T-helper 2 cell treated with Interferon-gamma antibody and Interleukin-4, amounts not matched to agents 5 μg/mL and 100 μg/mL, for 36 hours (primary cell): ENCODE measurements around the gene SCO2.
A peak's percentile ranks its signal among the peaks of the same experiment; 100 is the strongest.
"Not testable (repeated sequence)": the region's sequence is repeated elsewhere in the genome, so short reads cannot be mapped to it uniquely, and the experiment has no call there.

Experiments
- DNase-seq: peaks from one replicate; pipeline ENCODE4 v3.0.0; 2021; ENCODE audit warnings: low spot score
- H3K27ac Mint-ChIP-seq: one replicate; pipeline ENCODE4 v1.8.0; 2021; ENCODE audit warnings: mild to moderate bottlenecking, mixed read lengths
- H3K27me3 Mint-ChIP-seq: one replicate; pipeline ENCODE4 v1.8.0; 2021; ENCODE audit warnings: low read depth, mixed read lengths
- H3K36me3 Mint-ChIP-seq: one replicate; pipeline ENCODE4 v1.8.0; 2021; ENCODE audit warnings: low read depth, mixed read lengths
- H3K4me1 Mint-ChIP-seq: one replicate; pipeline ENCODE4 v1.8.0; 2021; ENCODE audit warnings: low read depth, mixed read lengths
- H3K4me3 Mint-ChIP-seq: one replicate; pipeline ENCODE4 v1.8.0; 2022; ENCODE audit warnings: mild to moderate bottlenecking, moderate library complexity, mixed read lengths
- H3K9me3 Mint-ChIP-seq: one replicate; pipeline ENCODE4 v1.8.0; 2021; ENCODE audit warnings: mixed read lengths

SCO2 gene

DNA sequence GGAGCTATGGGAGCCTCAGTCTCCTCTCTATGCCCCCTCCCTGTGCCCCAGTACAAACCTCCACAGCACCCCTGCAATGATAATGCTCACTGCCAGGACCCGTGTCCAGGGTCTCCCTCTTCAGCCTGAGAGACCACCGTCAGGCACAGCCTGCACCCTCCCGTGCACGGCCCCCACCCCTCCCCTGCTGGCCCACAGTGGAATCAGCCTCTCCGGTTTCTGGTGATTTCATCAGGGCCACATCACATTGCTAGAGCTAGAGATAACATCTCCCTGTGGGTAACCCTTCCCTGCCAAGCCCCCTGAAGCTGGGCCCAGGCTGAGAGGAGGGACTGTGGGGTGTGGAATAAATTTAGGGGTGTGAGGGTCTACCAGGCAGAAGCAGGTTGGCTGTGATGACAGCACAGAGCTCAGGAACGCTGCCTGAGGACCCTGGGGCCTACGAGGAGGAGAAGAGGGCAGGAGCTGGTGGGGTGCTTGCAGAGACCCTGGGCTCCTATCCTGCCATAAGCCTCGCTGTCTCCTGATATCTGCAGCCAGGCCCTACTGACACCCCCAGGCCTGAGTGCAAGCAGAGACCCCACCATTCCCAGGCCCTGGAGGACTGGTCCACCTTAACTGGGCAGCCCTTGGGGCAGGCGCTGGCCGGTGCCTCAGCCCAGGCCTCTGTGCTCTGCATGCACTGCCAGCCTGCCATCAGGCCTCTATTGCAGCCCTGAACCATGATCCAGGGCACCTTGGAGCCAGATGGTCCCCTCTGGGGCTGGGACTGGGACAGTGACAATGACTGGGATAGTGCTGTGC, 20.3 kb upstream of the SCO2 start, which contains the start of gene KLHDC7B:
Gene KLHDC7B (plus strand): TSS at position 378 of the 804 bp plus-strand sequence. CDS start 345 bp downstream, at position 723.
- H3K27ac Mint-ChIP-seq = peak within 1 kb of the TSS; percentile 84
- H3K4me3 Mint-ChIP-seq = peak within 1 kb of the TSS; percentile 67
- H3K36me3 Mint-ChIP-seq = no peaks in the 10 kb centered on the region
- no peaks in the 10 kb centered on the region for H3K27me3 Mint-ChIP-seq
- no peaks in the 10 kb centered on the region for H3K9me3 Mint-ChIP-seq
- no peak for DNase-seq
- H3K4me1 Mint-ChIP-seq = peaks cover 41% of the 10 kb centered on the region

- no peaks in the 10 kb centered on the region for H3K9me3 Mint-ChIP-seq
- H3K27me3 Mint-ChIP-seq = no peaks in the 10 kb centered on the region
- DNase-seq = no peak
- peaks cover 2% of the 10 kb centered on the region for H3K36me3 Mint-ChIP-seq
- H3K27ac Mint-ChIP-seq = peak overlapping the region; percentile 80
- H3K4me1 Mint-ChIP-seq = peaks cover 45% of the 10 kb centered on the region
- H3K4me3 Mint-ChIP-seq = peak overlapping the region; percentile 67
Measured at GRCh38 chr22:50544746-50545253, 19.4 kb upstream of the SCO2 start.

- Mint-ChIP-seq H3K4me3 (peak overlapping the region; percentile 67), H3K27ac (peak overlapping the region; percentile 80), H3K9me3 (no peaks in the 10 kb centered on the region), H3K27me3 (no peaks in the 10 kb centered on the region), H3K36me3 (peaks cover 2% of the 10 kb centered on the region), H3K4me1 (peaks cover 51% of the 10 kb centered on the region)
- peak; percentile 77 for DNase-seq
Measured at GRCh38 chr22:50544078-50544745, 18.8 kb upstream of the SCO2 start.

DNA sequence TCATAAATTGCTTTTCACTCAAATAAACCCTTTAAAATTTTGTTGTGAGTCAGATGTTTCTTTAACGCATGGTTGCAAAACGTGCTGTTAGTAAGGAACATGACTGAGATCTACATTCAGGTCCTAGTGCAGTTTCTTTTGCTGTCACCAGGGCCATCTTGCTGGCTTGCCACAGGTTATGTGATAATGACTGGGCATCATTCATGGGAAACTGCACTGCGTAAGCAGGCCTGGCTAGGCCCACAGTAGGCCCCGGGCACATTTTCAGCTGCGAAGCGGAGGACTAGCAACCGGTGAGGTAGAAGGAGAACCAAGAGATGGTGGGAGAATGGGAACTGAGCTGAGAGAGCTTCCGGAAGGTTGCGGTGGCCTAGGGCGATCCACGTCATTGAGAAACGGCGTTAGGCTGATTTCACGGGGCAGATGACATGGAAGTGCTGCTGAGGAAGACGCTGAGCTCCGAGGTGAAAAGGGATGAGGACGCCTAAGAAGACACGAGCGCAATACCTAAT, 17.1 kb upstream of the SCO2 start:
- Mint-ChIP-seq H3K4me1 (peaks cover 62% of the 10 kb centered on the region), H3K36me3 (peaks cover 6% of the 10 kb centered on the region), H3K27me3 (no peaks in the 10 kb centered on the region), H3K4me3 (peak overlapping the region; percentile 20), H3K27ac (peak overlapping the region; percentile 68), H3K9me3 (no peaks in the 10 kb centered on the region)
- DNase-seq = no peak

- peak overlapping the region; percentile 91 for H3K27ac Mint-ChIP-seq
- H3K4me3 Mint-ChIP-seq, H3K36me3 Mint-ChIP-seq, H3K27me3 Mint-ChIP-seq, H3K9me3 Mint-ChIP-seq: not testable (repeated sequence)
- peaks cover 66% of the 10 kb centered on the region for H3K4me1 Mint-ChIP-seq
- DNase-seq = peak; percentile 56
Measured at GRCh38 chr22:50541667-50542026, 16.2 kb upstream of the SCO2 start.

DNA sequence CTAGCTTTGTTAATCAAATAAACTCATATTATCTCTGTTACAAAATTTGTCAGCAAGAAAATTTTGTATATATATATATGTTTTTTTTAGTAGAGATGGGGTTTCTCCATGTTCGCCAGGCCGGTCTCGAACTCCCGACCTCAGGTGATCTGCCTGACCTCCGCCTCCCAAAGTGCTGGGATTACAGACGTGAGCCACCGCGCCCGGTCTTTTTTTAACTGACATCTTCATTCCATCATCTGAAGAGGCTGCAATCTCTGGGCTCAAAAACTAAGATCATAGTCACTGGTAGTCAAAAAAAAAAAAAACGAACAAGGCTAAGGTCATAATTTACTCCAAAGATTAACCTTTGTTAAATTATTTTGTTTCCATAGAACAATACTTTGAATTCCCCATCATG, 15.0 kb upstream of the SCO2 start:
- H3K27me3 Mint-ChIP-seq = no peaks in the 10 kb centered on the region
- peaks cover 60% of the 10 kb centered on the region for H3K4me1 Mint-ChIP-seq
- H3K9me3 Mint-ChIP-seq = no peaks in the 10 kb centered on the region
- H3K4me3 Mint-ChIP-seq = peak overlapping the region; percentile 52
- H3K36me3 Mint-ChIP-seq = peaks cover 6% of the 10 kb centered on the region
- peak overlapping the region; percentile 91 for H3K27ac Mint-ChIP-seq
- no peak for DNase-seq

GRCh38 chr22:50537765-50538164, 12.4 kb upstream of the SCO2 start:
- H3K4me3 Mint-ChIP-seq = peak overlapping the region; percentile 57
- peaks cover 6% of the 10 kb centered on the region for H3K36me3 Mint-ChIP-seq
- DNase-seq = no peak
- peak overlapping the region; percentile 99 for H3K27ac Mint-ChIP-seq
- no peaks in the 10 kb centered on the region for H3K9me3 Mint-ChIP-seq
- peaks cover 67% of the 10 kb centered on the region for H3K4me1 Mint-ChIP-seq
- no peaks in the 10 kb centered on the region for H3K27me3 Mint-ChIP-seq

DNA sequence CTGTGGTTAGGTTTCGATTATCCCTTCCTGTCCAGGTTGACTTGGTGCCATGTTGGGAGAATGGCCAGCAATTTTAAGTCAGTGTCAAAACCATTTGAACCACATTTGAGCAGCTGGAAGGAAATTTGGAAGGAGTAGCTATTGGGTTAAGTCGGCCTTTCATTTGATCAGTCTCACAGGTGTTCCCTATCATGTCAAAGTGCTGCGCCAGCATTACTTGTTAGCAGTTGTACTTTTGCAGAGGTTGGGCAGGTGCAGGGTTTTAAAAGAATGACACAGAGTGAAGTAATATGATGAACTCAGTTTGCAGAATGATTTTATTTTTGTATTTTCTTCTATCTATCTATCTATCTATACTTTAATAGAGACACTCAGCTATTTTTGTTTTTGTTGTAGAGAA, 10.8 kb upstream of the SCO2 start:
- no peak for DNase-seq
- peaks cover 57% of the 10 kb centered on the region for H3K4me1 Mint-ChIP-seq
- no peaks in the 10 kb centered on the region for H3K27me3 Mint-ChIP-seq
- H3K27ac Mint-ChIP-seq = peak overlapping the region; percentile 45
- no peak overlapping the region for H3K4me3 Mint-ChIP-seq
- peaks cover 6% of the 10 kb centered on the region for H3K36me3 Mint-ChIP-seq
- H3K9me3 Mint-ChIP-seq = no peaks in the 10 kb centered on the region

GRCh38 chr22:50535113-50535512, 9.7 kb upstream of the SCO2 start:
- H3K4me1 Mint-ChIP-seq = peaks cover 48% of the 10 kb centered on the region

DNA sequence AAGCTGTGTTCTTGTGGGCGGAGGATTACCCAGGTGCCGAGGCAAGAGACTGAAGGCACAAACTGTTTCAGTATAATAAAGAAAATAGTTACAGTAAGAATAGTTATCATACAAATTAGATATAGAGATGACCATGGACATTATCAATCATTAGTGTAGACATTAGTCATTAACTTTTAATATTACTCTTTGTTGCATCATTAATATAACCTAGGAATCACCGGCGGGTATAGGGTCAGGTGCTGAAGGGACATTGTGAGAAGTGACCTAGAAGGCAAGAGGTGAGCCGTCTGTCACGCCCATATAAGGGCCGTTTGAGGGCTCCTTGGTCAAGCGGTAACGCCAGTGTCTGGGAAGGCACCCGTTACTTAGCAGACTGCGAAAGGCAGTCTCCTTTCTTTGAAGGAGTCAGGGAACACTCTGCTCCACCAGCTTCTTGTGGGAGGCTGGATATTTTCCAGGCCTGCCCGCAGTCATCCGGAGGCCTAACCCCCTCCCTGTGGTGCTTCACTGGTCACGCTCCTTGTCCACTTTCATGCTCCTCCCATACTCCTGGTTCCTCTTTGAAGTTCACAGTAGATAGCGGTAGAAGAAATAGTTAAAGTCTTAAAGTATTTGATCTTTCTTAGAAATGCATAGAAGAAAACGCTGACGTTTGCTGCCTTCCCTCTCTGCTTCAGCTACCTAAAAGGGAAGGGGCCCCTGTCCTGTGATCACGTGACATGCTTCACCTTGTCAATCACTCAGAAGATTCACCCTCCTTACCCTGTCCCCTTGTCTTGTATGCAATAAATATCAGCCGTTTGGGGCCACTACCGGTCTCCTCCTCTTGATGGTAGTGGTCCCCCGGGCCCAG, 8.7 kb upstream of the SCO2 start:
- Mint-ChIP-seq H3K27ac (peak overlapping the region; percentile 93), H3K4me3 (peak overlapping the region; percentile 46), H3K4me1 (peaks cover 38% of the 10 kb centered on the region)
- not testable (repeated sequence) for H3K36me3 Mint-ChIP-seq, DNase-seq, H3K27me3 Mint-ChIP-seq, H3K9me3 Mint-ChIP-seq

More at GRCh38 chr22:50535113-50535512, 9.7 kb upstream of the SCO2 start:
- no peak for DNase-seq
- Mint-ChIP-seq H3K27ac (peak overlapping the region; percentile 31), H3K9me3 (no peaks in the 10 kb centered on the region), H3K36me3 (peaks cover 6% of the 10 kb centered on the region), H3K27me3 (no peaks in the 10 kb centered on the region), H3K4me3 (no peak overlapping the region)

- Mint-ChIP-seq H3K9me3 (no peaks in the 10 kb centered on the region), H3K4me3 (peak overlapping the region; percentile 94), H3K4me1 (peaks cover 39% of the 10 kb centered on the region), H3K36me3 (peaks cover 6% of the 10 kb centered on the region), H3K27me3 (no peaks in the 10 kb centered on the region), H3K27ac (peak overlapping the region; percentile 93)
- no peak for DNase-seq
Measured at GRCh38 chr22:50532824-50533796, 7.7 kb upstream of the SCO2 start.

DNA sequence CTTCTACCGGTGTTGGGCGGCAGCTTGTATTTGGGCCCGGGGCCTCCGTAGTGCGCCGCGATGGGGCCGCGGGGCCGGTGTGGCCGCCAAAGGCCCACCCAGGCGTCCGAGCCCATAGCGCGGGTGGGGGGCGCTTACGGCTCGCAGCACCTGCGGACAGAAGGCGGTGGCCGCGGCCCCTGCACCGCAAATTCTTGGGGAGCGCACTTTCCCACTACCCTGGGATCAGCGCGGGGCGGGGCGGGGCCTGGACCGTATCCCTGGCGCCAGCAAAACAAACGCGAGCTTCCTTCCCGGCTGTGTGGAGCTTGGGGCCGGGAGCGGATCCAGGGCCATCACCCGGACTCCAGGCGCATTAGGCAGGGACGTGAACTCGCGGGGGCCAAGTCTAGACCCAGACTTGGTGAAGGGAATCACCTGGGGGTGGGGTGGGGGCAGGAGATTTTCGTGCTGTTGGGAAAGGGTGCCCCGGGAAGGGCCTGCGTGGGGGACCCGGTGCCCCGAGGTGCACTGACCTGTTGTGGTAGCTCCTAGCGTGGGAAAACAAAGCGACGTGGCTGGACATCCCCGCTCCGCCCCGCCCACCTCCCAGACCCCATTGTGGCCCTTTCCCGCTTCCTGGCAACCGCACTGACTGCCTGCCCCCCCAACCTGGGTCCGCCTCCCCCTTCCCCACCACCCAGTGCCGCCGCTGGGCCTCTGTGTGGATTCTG, 6.7 kb upstream of the SCO2 start:
- Mint-ChIP-seq H3K4me1 (peaks cover 38% of the 10 kb centered on the region), H3K4me3 (peak overlapping the region; percentile 94), H3K27ac (peak overlapping the region; percentile 99), H3K9me3 (no peaks in the 10 kb centered on the region), H3K36me3 (peaks cover 10% of the 10 kb centered on the region), H3K27me3 (no peaks in the 10 kb centered on the region)
- DNase-seq = no peak
